Measurements from ENCODE around the gene STAT6.

Gene STAT6

GRCh38 chr12:57150400-57151000, 39.3 kb upstream of the STAT6 start:
- FAIRE-seq (no peak), DNase-seq (ENCODE audit: insufficient read length, low spot score) (no peak)
- TF ChIP-seq, protein P1, sequence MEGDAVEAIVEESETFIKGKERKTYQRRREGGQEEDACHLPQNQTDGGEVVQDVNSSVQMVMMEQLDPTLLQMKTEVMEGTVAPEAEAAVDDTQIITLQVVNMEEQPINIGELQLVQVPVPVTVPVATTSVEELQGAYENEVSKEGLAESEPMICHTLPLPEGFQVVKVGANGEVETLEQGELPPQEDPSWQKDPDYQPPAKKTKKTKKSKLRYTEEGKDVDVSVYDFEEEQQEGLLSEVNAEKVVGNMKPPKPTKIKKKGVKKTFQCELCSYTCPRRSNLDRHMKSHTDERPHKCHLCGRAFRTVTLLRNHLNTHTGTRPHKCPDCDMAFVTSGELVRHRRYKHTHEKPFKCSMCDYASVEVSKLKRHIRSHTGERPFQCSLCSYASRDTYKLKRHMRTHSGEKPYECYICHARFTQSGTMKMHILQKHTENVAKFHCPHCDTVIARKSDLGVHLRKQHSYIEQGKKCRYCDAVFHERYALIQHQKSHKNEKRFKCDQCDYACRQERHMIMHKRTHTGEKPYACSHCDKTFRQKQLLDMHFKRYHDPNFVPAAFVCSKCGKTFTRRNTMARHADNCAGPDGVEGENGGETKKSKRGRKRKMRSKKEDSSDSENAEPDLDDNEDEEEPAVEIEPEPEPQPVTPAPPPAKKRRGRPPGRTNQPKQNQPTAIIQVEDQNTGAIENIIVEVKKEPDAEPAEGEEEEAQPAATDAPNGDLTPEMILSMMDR (IDR thresholded peaks at IDR 0.05; ENCODE audit: insufficient read depth, missing control alignments): no peak

- DNase-seq (ENCODE audit: insufficient read length, low spot score): no peak
- no peak for FAIRE-seq
- TF ChIP-seq, protein P1 (IDR thresholded peaks at IDR 0.05; ENCODE audit: insufficient read depth, missing control alignments): no peak
Observed at GRCh38 chr12:57149245-57149900, 38.2 kb upstream of the STAT6 start.

GRCh38 chr12:57148469-57149244, 37.5 kb upstream of the STAT6 start:
- TF ChIP-seq, protein P1 (IDR thresholded peaks at IDR 0.05; ENCODE audit: insufficient read depth, missing control alignments): no peak
- DNase-seq (ENCODE audit: insufficient read length, low spot score): no peak

DNA sequence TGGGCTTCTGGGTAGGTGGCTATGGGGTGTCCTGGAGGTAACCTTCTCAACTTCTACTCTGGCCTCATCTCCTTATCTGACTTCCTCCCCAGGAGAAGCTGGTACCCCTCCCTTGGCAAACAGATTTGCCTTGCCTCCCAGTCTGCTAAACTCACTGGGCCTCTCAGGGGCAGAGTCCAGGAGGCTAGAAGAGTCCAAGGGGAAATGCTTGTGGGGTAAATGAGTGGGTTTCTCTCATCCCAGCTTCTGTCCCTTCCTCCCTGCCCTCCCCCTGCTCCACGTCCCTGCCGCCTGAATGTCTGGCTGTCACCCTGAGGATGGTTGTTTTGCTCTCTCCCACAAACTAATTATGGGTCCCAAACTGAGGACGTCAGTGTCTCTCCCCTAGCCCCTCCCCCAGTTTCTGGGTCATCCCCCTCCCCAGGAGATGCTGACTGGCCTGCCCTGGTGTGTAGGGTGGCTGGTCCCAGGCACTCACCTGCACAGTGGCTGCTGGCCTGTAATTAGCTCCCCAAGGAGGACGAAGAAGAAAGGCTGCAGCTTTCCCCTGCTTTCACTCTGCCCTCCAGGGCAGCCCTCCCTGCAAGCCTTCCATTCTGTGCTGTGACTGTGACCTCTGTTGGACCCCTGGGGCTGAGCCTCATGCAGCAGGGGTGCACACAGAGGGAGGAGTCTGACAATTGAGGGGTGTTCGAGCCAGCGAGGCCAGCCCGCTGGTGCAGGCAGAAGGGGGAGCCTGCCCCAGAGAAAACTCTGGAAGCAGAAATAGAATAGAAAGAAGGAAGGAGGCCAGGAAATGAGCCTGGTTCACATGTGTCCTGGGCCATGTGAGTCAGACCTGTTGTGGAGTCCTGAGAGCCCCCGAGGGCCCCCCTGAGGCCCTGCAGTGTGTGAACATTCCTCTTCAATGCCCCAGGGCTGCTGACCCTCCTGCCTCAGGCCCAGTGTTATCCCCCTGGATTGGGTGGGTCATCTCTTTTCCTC, 36.1 kb upstream of the STAT6 start, which contains the start of gene LRP1-AS:
Gene LRP1-AS (minus strand): TSS at position 659 of the 984 bp plus-strand sequence.
- TF ChIP-seq, protein P1 (IDR thresholded peaks at IDR 0.05; ENCODE audit: insufficient read depth, missing control alignments): no peak
- no peak for FAIRE-seq
- DNase-seq (ENCODE audit: insufficient read length, low spot score): no peak

More at GRCh38 chr12:57148469-57149244, 37.5 kb upstream of the STAT6 start:
- no peak for FAIRE-seq

GRCh38 chr12:57146092-57146491, 34.9 kb upstream of the STAT6 start:
- TF ChIP-seq, protein P1 (IDR thresholded peaks at IDR 0.05; ENCODE audit: insufficient read depth, missing control alignments): no peak
- no peak for DNase-seq (ENCODE audit: insufficient read length, low spot score)
- no peak for FAIRE-seq

- no peak for DNase-seq (ENCODE audit: insufficient read length, low spot score)
- no peak for FAIRE-seq
- TF ChIP-seq, protein P1 (IDR thresholded peaks at IDR 0.05; ENCODE audit: insufficient read depth, missing control alignments): no peak
Observed at GRCh38 chr12:57145460-57146059, 34.4 kb upstream of the STAT6 start.

Measured in D721Med (cell line).